Subcutaneous adipose tissue (tissue), 4 donors: ENCODE data around the gene GPT2. TPM values are rescaled to one million over a fixed set of nuclear protein-coding genes. Genes with fewer than 3 reads are reported as not detected.

Experiments used
- total RNA-seq, 4 donors: library from RNA; depleted of rRNA; stranded (reverse); fragments of >200 nt; gene quantifications; one replicate each; pipeline ENCODE4 v1.1.0, GENCODE V29; 2016
- TF ChIP-seq, protein P1 (sequence below): fragments of 450-650 bp; IDR thresholded peaks from one replicate; pipeline ENCODE4 v1.5.1; 2016; ENCODE audit warnings: low read depth, mild to moderate bottlenecking, control low read depth, antibody characterized with exemption, moderate library complexity

Gene GPT2
- total RNA-seq, 4 donors from 2014 or later = 35.5 to 291 (median 52.1) TPM

- TF ChIP-seq, protein P1, sequence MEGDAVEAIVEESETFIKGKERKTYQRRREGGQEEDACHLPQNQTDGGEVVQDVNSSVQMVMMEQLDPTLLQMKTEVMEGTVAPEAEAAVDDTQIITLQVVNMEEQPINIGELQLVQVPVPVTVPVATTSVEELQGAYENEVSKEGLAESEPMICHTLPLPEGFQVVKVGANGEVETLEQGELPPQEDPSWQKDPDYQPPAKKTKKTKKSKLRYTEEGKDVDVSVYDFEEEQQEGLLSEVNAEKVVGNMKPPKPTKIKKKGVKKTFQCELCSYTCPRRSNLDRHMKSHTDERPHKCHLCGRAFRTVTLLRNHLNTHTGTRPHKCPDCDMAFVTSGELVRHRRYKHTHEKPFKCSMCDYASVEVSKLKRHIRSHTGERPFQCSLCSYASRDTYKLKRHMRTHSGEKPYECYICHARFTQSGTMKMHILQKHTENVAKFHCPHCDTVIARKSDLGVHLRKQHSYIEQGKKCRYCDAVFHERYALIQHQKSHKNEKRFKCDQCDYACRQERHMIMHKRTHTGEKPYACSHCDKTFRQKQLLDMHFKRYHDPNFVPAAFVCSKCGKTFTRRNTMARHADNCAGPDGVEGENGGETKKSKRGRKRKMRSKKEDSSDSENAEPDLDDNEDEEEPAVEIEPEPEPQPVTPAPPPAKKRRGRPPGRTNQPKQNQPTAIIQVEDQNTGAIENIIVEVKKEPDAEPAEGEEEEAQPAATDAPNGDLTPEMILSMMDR = no peak
Measured at GRCh38 chr16:46949241-46949892, 65.2 kb downstream of the GPT2 start.

DNA sequence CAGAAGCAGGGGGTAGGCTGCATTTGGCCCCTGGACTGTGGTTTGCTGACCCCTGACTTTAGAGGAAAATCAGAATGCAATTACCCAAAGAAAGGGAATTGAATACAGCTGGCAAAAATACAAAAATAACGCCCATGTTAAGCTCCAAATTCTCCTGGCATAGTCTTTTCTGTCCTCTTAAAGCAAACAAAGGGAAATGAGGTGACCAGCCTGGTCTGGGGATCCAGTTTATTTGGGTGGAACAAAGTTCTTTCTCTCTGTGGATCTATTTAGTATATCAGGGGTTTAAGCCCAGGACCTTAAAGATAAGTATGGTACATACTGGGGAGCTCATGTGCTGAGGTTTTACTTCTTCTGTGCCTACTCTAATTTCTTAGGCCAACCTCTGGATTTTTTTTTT, 65.8 kb downstream of the GPT2 start:
- TF ChIP-seq, protein P1 = no peak

GRCh38 chr16:46954562-46954961, 70.4 kb downstream of the GPT2 start:
- TF ChIP-seq, protein P1 = no peak

DNA sequence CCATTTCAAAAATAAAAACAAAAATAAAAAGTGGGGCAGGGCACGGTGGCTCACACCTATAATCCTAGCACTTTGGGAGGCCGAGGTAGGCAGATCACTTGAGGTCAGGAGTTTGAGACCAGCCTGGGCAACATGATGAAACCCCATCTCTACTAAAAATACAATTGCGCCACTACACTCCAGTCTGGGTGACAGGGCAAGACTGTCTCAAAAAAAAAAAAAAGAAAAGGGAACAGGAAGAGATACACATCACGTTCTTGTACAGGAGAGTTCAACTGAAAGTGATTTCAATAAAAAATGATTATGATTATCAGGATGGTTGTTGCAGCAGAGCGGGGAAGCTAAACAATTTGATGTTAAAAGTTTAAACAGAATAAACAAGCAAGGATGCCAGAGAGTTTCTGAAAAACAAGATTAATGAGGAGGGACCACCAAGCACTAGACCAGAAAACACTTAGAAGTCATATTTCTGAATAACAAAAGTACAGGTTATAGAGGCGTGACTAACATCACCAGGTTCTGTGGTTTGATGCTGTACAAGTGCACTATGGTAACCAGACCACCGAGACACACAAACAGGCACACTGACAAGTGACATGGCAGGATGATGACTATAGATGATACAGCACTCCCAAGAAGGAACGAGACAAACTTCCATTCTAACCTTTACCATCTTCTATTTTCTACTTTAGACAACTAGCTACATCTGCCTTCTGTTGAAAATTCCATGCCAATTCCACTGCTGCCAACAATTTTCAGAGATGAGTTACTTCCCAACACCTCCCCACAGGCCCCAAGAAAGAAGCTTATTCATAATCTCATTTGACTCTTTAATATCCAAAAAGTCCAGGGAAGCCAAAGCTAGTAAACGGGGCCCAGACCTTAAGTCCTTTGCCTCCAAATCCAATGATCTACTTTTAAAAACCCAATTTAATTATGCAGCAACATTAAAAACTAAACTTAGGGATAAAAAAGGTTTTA, 77.5 kb downstream of the GPT2 start:
- TF ChIP-seq, protein P1 = no peak

DNA sequence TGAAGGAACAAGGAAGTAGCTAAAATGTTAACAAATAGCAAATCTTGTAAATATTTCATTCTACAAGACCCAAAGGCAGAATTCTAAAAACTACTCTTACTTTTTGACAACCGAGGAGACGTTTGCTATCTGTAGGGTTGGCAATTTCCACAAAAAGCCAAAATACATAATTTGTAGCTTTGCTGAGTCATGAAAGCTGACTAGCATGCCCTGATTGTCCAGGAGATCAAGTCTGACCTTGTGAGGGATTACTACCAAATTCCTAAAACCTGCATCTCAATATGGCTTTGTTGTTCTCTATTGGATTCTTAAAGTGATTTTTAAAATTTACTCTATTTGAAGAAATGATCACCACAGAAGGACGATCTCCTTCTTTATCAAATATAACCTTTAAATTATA, 78.5 kb downstream of the GPT2 start:
- TF ChIP-seq, protein P1 = no peak

DNA sequence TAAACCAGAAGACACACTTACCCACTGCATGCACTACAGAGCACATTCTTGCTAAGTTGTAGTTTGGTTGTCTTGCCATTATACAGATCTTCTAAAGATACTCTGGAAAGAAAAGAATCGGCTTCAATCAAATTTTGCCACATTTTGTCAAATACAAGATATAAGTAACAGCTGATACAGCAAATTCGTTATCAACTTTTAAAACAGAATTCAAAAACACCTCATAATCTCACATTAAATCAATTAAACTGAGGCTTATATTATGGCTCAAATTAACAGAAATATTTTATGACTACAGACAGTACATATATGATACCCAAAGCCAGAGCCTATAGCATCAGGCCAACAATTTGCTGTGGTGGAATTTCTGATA, 83.9 kb downstream of the GPT2 start:
- TF ChIP-seq, protein P1 = no peak

- TF ChIP-seq, protein P1 = no peak
Measured at GRCh38 chr16:46970089-46970488, 85.9 kb downstream of the GPT2 start.
